Skeletal muscle cell (primary cell): ENCODE results near the gene B3GALT6.

Experiments
- DNase-seq: peaks from one replicate; pipeline ENCODE4 v3.0.0-alpha.2; 2010; ENCODE audit warnings: low read depth
- H3K4me3 ChIP-seq: 2 replicates; pipeline ENCODE4 v1.5.1; 2011; ENCODE audit warnings: low read depth, mild to moderate bottlenecking, control low read depth, low read length, moderate library complexity

The B3GALT6 gene

DNA sequence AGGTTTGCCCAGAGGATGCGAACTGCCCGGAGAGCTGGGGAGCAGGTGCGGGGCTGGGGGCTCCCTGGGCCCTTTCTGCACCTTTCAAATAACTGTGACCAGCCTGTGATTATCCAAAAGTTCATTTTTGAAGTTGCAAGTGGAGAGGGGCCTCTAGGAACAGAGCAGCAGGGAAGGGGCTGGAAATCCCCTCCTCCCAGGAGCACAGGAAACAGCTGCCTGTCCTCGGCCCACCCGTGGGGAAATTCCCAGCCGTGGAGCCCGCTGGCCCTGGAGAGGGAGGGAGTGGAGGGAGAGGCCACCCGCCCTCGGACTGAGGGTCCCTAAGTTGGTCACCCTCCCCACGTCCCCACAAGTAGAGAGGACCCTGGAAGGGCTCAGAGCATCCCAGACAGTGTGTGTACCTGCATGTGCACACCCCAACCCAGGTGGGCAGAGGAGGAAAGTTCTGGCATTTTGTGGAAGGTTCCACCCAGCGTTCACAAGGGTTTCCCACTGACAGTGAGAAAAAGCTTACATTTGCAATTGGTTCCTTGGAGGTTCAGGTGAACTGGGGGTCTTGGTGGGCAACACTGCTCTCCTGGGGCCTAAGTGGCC lies 16.9 kb upstream of the B3GALT6 start:
- no peak overlapping the region for H3K4me3 ChIP-seq

GRCh38 chr1:1215881-1216605 lies 16.0 kb upstream of the B3GALT6 start:
- DNase-seq = no peak
- H3K4me3 ChIP-seq = no peak overlapping the region

More for the DNA sequence above, 16.9 kb upstream of the B3GALT6 start:
- no peak for DNase-seq

DNA sequence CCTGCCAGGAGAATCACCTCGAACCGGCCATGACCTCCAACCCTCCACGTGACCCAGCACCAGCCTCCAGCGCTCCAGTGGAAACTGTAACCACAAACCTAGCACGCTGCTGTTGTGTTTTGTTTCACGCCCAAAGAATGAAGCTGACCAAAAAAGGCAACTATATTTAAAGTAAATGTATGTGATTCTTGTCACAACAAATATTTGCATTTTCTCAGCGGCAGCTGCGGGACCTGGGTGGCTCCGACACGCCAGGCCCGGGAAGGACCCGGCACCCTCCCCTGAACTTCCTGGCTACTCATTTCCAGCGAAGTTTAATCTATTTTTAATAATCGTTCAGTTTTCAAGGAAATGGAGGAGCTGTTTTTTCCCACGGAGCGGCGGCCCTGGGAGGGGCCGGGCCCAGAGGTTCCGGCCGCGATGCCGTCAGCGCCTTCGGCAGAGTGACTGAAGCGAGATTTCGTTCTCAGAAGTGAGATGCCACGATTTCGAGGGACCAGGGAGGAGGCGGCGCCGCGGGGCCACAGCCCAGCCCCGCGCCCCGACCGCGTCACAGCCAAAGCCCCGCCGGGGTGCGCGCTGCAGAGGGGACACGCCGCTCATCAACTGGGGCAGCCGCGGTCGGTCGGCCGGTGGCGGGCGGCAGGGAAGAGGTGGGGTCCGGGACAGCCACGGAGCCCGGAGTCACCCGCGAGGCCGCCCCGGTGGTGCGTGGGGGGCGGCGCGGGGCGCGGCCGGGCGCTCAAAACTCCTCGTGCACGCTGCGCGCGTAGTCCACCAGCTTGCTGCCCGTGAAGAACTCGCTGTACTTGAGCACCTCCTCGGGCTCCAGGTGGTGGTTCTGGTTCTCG lies 15.0 kb upstream of the B3GALT6 start:
- no peak for DNase-seq
- no peak overlapping the region for H3K4me3 ChIP-seq

GRCh38 chr1:1217621-1218523 lies 14.2 kb upstream of the B3GALT6 start:
- DNase-seq = no peak
- no peak overlapping the region for H3K4me3 ChIP-seq

GRCh38 chr1:1218524-1219200 lies 13.4 kb upstream of the B3GALT6 start:
- DNase-seq = no peak
- no peak overlapping the region for H3K4me3 ChIP-seq

DNA sequence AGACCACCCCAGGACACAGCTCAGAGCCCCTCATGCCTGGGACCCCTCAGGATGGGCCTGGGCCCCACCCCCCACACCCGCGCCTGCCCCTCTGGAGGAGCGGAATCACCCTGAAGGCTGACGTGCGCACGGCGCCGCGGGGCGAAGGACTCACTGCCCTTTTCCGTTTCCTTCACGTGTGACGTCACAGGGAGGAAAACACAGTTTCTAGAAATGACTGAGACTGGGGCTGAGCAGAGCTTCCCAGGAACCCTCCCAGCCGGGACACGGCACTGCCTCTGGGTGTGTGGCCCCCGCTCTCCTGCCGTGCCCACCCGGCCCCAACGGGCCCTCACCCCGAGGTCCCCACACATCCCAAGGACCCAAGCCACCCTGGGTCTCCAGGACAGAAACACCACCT lies 12.7 kb upstream of the B3GALT6 start:
- DNase-seq = no peak
- no peak overlapping the region for H3K4me3 ChIP-seq

DNA sequence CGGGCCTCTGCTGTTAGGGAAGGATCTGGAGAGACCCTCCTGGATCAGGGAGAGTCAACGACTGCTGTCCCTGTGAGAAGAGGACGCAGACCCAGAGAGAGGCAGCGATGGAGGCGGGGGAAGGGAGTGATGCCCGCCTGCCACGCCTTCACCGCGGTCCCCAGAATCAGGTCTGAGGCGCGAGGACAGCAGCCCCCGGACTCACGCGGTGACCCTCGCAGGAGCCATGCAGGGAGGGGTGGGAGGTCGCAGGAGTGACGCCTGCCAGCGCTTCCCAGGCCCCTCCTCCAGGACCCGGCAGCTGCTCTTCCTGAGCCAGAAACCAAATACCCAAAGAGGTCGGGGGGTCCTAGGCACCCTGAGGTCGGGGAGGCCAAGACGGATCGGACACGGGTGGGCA lies 11.8 kb upstream of the B3GALT6 start:
- DNase-seq = no peak

GRCh38 chr1:1221887-1222574 lies 10.0 kb upstream of the B3GALT6 start:
- DNase-seq = no peak

More for the DNA sequence above, 11.8 kb upstream of the B3GALT6 start:
- no peak overlapping the region for H3K4me3 ChIP-seq

DNA sequence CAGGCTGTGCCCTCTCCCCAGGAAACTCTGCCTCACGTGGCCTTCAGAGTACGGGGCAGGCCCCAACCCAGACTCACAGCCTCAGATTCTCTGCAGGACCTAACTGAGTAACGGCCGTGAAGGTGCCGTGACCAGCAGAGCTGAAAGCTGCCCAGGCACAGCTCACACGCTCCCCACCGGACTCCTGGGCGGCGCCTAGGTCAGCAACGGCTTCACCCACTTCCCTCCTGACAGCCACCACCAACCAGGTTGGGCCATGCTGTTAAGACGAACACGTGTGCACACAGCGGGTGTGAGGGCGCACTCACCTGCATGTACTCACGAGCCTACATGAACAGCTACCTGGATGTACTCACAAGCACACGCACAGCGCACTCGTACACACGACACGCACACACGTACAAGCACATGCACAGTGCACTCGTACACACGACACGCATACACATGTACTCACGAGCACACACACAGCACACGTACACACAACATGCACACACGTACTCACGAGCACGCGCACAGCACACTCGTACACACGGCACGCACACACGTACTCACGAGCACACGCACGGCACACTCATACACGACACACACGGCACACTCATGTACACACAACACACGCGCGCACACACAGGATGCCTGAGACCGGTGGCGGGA lies 9.3 kb upstream of the B3GALT6 start:
- H3K4me3 ChIP-seq = no peak overlapping the region
- no peak for DNase-seq

More at GRCh38 chr1:1221887-1222574, 10.0 kb upstream of the B3GALT6 start:
- H3K4me3 ChIP-seq = no peak overlapping the region

DNA sequence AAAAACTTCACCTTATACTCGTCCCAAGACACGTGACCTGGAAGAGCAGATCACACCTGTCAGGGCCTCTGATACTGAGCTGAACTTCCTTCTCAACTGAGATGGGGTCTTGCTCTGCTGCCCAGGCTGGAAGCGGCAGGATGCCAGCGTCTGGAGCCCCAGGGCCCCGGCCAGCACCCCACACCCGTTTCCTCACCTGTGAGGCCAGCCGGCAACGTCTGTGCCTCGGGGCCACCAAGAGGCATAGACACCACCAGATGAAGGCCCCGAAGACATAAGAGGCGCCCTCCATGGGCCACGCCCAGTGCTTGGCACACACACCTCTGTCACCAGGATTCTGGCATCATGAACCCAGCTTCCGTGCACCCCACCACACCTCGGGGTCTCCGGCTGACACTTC lies 8.7 kb upstream of the B3GALT6 start:
- no peak for DNase-seq
- H3K4me3 ChIP-seq = no peak overlapping the region

GRCh38 chr1:1223891-1224290 lies 8.1 kb upstream of the B3GALT6 start:
- no peak overlapping the region for H3K4me3 ChIP-seq
- no peak for DNase-seq

DNA sequence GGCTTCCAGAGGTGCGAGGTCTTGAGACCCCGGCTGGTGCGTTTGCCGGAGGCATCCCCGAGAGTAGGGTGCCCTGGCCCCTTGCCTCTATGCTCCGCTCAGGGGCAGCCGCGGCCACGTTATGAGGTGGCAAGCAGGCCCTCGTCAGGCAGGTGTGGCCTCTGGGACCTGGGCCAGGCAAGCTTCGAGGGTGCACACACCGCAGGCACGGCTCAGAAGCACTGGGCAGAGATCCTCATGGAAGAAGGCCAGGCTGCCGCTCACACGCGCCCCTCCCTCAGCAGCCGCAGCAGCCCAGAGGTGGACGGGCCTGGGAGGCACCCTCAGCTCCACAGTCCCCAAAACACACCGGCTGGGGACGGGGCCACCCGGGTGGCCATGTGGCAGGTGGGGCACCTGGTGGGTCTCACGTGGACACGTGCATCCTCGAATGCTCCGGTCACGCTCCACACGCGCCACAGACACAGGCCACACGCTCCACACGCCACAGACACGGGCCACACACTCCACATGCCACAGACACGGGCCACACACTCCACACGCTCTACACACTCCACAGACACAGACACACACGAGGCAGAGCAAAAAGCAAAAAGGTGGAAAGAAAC lies 6.7 kb upstream of the B3GALT6 start:
- no peak for DNase-seq
- H3K4me3 ChIP-seq = no peak overlapping the region

GRCh38 chr1:1225913-1226312 lies 6.1 kb upstream of the B3GALT6 start:
- no peak overlapping the region for H3K4me3 ChIP-seq
- no peak for DNase-seq

DNA sequence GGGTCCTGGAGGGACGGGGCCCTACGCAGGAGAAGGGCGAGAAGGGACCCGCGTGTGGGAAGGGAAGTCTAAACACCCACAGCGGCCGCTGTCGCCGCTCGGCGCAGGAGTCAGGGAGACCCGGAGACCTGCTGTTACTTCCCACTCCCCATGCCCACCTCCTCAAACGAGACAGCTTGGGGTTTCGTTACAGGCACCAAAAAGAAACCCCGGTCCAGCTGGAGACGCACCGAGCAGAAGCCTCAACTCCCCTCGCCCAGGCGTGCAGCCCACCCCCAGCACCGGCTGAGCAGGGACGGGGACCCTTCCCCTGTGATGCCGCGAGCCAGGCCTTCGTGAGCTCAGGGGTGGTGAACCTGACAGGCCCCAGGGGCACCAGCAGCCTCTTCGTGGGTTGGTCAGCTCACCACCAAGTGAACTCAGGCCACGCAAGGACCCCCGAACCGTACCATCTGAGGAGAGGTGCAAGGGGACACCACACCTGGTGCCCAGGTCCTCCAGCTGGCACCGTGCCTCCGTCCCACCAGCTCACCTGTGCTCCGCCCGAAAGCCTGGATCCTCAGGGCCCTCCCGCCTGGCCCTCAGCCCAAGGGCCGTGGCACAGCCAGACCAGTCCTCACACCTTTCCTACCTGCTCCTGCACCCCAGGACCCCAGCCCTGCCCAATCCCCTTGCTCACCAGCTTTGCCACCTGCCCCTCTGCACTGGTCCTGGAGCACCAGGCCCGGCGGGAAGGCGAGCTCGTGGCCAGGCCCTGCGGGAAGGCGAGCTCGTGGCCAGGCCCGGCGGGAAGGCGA lies 5.3 kb upstream of the B3GALT6 start:
- no peak for DNase-seq
- no peak overlapping the region for H3K4me3 ChIP-seq

DNA sequence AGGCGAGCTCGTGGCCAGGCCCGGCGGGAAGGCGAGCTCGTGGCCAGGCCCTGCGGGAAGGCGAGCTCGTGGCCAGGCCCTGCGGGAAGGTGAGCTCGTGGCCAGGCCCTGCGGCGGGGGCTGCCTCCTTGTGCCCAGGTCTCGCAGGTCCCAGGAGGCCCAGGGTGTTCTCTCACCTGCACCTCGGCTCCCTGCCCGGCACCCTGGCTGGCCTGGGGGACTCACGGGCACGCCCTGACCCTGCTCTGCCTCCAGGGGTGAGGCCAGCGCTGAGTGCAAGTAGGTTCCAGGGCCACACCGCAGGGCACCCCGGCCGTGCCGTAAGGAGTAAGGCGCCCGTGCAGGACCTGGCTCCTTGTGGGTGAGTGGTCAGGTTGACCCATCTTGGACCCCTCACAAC lies 4.7 kb upstream of the B3GALT6 start:
- H3K4me3 ChIP-seq = no peak overlapping the region
- DNase-seq = no peak

DNA sequence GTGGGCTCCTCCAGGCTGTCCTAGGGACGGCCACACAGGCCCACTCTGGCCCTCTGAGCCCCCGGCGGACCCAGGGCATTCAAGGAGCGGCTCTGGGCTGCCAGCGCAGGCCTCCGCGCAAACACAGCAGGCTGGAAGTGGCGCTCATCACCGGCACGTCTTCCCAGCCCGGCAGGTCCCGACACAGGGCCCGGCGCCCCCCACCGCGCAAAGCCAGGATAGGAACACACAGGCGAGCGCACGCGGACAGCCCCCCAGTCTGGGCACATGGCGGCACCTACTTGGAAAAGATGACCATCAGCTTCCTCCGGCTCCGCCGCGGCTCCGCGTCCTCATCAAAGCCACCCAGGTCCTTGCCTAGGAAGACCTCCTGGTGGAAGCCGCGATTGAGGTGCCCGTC lies 3.9 kb upstream of the B3GALT6 start:
- DNase-seq = no peak
- no peak overlapping the region for H3K4me3 ChIP-seq
